ENCODE measurements around the gene BANF1.

GRCh38 chr11:66032957-66033735 is 30.8 kb downstream of the BANF1 start:
- no peak for TF ChIP-seq POLR2AphosphoS5 (IDR thresholded peaks at IDR 0.05; ENCODE audit: insufficient read depth in 1 of 2, low read depth in 1 of 2)
- TF ChIP-seq CTCF (IDR thresholded peaks at IDR 0.05): no peak
- TF ChIP-seq POLR2A (IDR thresholded peaks at IDR 0.05): no peak
